SH-SY5Y (cell line): ENCODE measurements around the gene SMIM1.

ENCODE experiments used
- GATA2 ChIP-seq: IDR thresholded peaks from 2 replicates; pipeline ENCODE4 v1.6.1; 2011; ENCODE audit warnings: mild to moderate bottlenecking, low read depth, low read length
- GATA3 ChIP-seq: IDR thresholded peaks from 2 replicates; pipeline ENCODE4 v1.6.1; 2011; ENCODE audit warnings: low read depth, mild to moderate bottlenecking, low read length, moderate library complexity

GRCh38 chr1:3774276-3774945 is 1.9 kb downstream of the SMIM1 start:
- TF ChIP-seq GATA2 = 0 out of 2 replicates have a peak, but pooled peaks have one; percentile 14
- TF ChIP-seq GATA3 = no peak
